Measurements from ENCODE around the gene SEC16A. TPM values are rescaled to one million over a fixed set of nuclear protein-coding genes. Genes with fewer than 3 reads are reported as not detected.
"Not testable (repeated sequence)": the region's sequence is repeated elsewhere in the genome, so short reads cannot be mapped to it uniquely, and the experiment has no call there.

SEC16A gene
- total RNA-seq, 2 donors from 2014 or later, result 56.0 to 85.3 TPM

DNA sequence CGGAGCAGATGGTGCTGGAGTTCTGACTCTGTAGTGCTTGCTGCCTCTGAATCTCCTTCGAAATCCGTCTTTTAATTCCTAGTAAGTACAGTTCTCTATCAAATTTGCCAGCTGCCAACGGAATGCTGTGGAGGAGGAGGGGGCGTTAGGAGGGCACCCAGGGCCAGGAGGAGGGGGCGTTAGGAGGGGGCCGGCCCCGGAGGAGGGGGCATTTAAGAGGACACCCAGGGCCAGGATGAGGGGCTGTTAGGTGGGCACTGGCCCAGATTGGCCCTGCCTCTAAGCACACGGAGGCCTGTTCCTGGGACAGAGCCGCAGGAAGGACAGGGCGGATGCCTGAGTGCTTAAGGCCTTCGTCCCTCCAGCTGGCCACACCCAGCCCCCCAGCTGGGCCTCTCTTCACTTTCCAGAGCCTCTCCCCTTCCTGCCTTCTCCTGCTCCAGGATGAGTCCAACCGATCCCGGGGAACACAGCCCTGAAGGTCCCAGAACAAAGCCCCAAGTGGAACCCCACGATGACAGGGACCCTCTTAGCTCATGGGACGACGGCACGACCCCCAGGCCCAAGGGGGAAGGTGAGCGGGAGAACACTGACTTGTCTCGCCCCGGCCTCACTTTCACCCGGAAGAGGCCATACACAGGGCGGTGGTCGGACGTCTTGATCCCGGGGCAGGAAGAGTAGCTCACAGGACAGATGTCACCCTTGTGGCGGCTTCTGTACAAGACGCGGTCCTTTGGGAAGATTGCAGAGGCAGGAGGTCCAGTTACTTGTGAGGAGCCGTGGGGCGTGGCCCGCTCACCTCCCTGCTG lies 53.0 kb downstream of the SEC16A start:
- H3K27me3 Mint-ChIP-seq, result no peaks in the 10 kb centered on the region
- H3K9me3 Mint-ChIP-seq, result no peaks in the 10 kb centered on the region
- peaks cover 30% of the 10 kb centered on the region for H3K36me3 Mint-ChIP-seq (ENCODE audit: low read depth)
- no peak overlapping the region for H3K4me3 Mint-ChIP-seq
- H3K27ac Mint-ChIP-seq, result no peak overlapping the region
- ATAC-seq (replicated peaks), result no peak
- H3K4me1 Mint-ChIP-seq, result no peaks in the 10 kb centered on the region

DNA sequence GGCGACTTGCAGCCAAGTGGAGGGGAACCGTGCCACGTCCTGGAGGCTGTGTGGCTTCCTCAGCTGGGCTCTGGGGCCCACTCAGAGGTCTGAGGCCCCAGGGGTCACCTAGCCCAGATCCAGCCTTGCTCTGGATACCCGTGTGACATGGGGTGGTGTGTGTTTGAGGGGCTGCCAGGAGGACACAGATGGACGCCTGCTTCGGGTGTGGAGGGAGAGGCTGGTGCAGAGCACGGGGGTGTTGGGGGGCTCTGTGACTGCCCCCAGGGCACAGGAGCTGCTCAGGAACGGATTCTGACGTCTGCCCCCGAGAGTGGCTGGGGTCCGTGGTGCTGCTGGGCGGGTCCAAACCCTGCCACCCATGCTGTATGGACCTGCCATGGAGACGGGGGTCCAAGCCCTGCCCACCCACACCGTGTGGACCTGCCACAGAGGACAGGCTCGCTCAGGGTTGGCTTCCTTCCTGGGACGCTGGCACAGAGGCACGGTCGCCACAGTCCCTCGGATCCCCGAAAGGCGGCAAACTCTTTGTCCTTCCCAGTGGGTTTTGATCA lies 53.7 kb downstream of the SEC16A start:
- Mint-ChIP-seq H3K36me3 (ENCODE audit: low read depth) (peaks cover 37% of the 10 kb centered on the region), H3K9me3 (no peaks in the 10 kb centered on the region), H3K27ac (no peak overlapping the region), H3K4me3 (no peak overlapping the region), H3K4me1 (no peaks in the 10 kb centered on the region), H3K27me3 (no peaks in the 10 kb centered on the region)
- ATAC-seq (replicated peaks), result no peak

DNA sequence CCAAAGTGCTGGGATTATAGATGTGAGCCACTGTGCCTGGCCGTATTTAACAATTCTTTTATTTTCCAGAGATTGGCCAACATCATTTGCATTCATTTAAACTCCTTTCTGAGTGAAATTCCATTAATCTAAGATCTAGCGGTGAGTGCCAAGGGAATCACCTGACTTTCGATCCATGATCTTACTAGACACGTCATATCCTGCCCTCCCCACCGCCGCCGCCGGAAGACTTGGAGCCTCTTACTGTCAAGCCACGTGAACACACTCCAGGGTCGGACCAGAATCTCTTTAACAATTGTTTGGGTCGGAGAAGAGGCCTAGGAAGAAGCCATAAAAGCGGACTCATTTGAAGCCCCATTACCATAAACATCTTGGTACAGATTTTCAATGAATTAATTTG lies 56.1 kb downstream of the SEC16A start:
- H3K36me3 Mint-ChIP-seq (ENCODE audit: low read depth), result peaks cover 61% of the 10 kb centered on the region
- no peak overlapping the region for H3K27ac Mint-ChIP-seq
- H3K4me1 Mint-ChIP-seq, result no peaks in the 10 kb centered on the region
- no peaks in the 10 kb centered on the region for H3K9me3 Mint-ChIP-seq
- ATAC-seq (replicated peaks), result no peak
- no peak overlapping the region for H3K4me3 Mint-ChIP-seq
- no peaks in the 10 kb centered on the region for H3K27me3 Mint-ChIP-seq

DNA sequence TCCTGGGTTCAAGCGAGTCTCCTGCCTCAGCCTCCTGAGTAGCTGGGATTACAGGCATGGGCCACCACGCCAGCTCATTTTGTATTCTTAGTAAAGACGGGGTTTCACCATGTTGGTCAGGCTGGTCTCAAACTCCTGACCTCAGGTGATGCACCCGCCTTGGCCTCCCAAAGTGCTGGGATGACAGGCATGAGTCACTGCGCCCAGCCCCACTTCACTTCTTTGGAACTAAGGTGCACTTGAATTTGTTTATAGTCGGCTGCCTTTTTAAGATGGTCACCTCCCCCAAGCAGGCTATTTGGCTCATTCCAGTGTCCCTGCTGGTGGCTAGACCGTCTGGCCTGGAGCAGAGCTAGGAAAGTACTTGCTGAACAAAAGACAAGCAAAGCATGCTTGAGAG lies 57.5 kb downstream of the SEC16A start:
- not testable (repeated sequence) for H3K27me3 Mint-ChIP-seq, H3K4me3 Mint-ChIP-seq, H3K4me1 Mint-ChIP-seq, H3K9me3 Mint-ChIP-seq
- peak; percentile 59 for ATAC-seq (replicated peaks)
- peak overlapping the region; percentile 81 for H3K27ac Mint-ChIP-seq
- H3K36me3 Mint-ChIP-seq (ENCODE audit: low read depth), result peaks cover 75% of the 10 kb centered on the region

DNA sequence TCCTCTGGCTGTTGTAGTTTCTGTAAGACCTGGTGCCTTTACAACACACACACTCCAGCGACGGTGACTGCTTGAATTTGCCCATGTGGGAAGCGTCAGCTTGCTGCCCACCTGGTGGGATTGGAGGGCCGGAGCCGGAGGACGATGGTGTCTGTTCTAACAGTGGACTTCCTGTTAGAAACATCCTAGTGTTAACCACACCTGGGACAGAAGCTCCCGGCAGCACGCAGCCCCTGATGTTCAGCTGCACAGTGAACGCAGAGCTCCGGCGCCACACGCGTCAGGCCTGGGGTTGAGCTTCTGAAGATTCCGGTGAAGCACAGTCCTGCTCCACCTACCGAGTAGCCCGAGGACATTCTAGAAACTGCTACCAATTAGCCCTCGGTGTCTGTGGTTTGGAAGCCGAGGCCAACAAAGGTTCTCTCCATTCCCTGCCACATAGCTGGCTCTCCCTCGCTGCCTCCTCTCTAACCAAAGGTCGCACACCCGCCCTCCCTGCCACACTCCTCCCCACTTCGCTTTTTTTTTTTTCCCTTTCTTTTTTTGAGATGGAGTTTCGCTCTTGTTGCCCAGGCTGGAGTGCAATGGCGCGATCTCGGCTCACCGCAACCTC lies 58.0 kb downstream of the SEC16A start:
- no peaks in the 10 kb centered on the region for H3K4me1 Mint-ChIP-seq
- peak overlapping the region; percentile 81 for H3K27ac Mint-ChIP-seq
- no peaks in the 10 kb centered on the region for H3K27me3 Mint-ChIP-seq
- H3K4me3 Mint-ChIP-seq, result no peak overlapping the region
- peaks cover 80% of the 10 kb centered on the region for H3K36me3 Mint-ChIP-seq (ENCODE audit: low read depth)
- no peaks in the 10 kb centered on the region for H3K9me3 Mint-ChIP-seq
- ATAC-seq (replicated peaks), result peak; percentile 23

DNA sequence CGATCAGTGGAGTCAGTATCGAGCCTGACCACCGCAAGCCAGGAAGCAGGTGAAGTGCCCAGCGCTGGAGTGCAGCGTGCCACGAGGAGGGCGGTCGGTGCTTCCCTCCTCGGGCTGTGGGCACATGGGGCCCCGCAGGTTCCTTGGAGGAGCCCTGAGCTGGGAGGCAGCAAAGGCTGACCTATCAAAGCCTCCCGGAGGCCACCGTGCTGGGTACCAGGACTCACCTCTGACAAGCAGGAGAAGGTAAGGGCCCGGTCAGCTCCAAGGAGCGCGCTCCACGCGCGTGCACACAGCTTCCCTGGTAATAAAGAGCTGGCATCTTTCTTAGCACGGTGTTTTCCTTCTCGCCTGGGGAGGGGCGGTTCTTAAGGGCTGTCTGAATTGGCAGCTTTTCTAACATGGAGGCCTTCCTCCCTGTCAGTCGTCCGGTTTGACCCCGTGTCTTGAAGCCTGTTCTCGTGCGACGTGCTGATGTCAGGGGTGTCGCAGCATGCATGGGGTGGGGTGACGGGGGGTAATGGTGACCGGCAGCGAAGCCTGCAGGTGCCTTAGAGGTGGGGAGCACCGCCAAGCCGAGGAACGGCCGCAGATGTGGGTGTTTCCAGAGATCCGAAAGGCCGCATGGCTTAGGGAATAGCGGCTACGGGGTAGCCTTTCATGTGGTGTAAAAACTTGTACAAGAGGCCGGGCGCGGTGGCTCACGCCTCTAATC lies 59.3 kb downstream of the SEC16A start:
- H3K27ac Mint-ChIP-seq, result no peak overlapping the region
- peaks cover 87% of the 10 kb centered on the region for H3K36me3 Mint-ChIP-seq (ENCODE audit: low read depth)
- H3K4me1 Mint-ChIP-seq, result no peaks in the 10 kb centered on the region
- no peaks in the 10 kb centered on the region for H3K27me3 Mint-ChIP-seq
- H3K9me3 Mint-ChIP-seq, result no peaks in the 10 kb centered on the region
- ATAC-seq (replicated peaks), result no peak
- no peak overlapping the region for H3K4me3 Mint-ChIP-seq

DNA sequence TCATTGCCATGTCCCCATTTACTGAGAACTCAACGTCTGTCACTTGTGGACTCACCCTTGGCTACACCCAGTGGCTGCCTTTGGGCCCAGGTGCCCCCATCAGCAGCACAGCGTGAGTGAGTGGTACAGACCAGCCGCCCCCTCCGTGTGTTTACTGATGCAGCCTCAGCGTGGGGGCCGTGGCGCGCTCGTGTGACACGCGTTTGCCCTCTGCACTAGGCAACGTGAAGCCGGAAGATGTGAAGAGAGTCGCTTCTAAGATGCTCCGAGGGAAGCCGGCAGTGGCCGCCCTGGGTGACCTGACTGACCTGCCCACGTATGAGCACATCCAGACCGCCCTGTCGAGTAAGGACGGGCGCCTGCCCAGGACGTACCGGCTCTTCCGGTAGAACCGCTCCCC lies 60.0 kb downstream of the SEC16A start:
- H3K4me3 Mint-ChIP-seq, result no peak overlapping the region
- no peaks in the 10 kb centered on the region for H3K27me3 Mint-ChIP-seq
- H3K36me3 Mint-ChIP-seq (ENCODE audit: low read depth), result peaks cover 94% of the 10 kb centered on the region
- no peak for ATAC-seq (replicated peaks)
- no peaks in the 10 kb centered on the region for H3K4me1 Mint-ChIP-seq
- no peaks in the 10 kb centered on the region for H3K9me3 Mint-ChIP-seq
- no peak overlapping the region for H3K27ac Mint-ChIP-seq

DNA sequence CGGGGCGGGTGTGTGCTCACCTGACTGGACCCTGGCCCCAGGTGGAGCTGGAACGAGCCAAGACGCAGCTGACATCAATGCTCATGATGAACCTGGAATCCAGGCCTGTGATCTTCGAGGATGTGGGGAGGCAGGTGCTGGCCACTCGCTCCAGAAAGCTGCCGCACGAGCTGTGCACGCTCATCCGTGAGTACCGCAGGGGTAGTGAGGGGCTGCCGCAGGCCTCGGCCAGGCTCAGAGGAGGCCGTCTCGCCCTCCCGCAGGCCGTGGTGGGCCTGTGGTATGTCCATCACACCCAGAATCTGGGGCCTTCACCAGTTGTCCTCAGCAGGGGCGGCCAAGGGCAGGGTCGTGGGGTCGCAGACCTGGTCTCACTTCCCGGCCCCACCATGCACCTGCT lies 61.0 kb downstream of the SEC16A start:
- H3K9me3 Mint-ChIP-seq, result no peaks in the 10 kb centered on the region
- no peaks in the 10 kb centered on the region for H3K27me3 Mint-ChIP-seq
- no peak overlapping the region for H3K4me3 Mint-ChIP-seq
- no peaks in the 10 kb centered on the region for H3K4me1 Mint-ChIP-seq
- no peak for ATAC-seq (replicated peaks)
- no peak overlapping the region for H3K27ac Mint-ChIP-seq
- peaks cover 100% of the 10 kb centered on the region for H3K36me3 Mint-ChIP-seq (ENCODE audit: low read depth)

DNA sequence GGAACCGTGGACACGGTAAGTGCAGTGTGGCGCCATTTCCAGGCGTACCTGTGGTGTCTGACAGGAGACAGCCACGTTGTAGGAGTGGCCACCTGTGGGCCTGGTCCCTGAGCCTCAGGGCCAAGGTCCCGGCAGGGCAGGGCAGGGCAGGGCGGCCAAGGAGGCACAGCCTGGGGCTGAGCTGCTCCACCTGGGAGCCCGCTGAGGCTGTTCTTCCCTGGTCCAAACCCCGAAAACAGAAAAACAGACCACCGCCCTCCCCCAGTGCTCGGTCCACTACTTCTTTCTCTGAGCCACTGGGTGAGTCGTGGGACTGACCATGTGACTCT lies 63.8 kb downstream of the SEC16A start:
- no peaks in the 10 kb centered on the region for H3K9me3 Mint-ChIP-seq
- H3K4me3 Mint-ChIP-seq, result no peak overlapping the region
- no peak overlapping the region for H3K27ac Mint-ChIP-seq
- no peaks in the 10 kb centered on the region for H3K4me1 Mint-ChIP-seq
- ATAC-seq (replicated peaks), result no peak
- no peaks in the 10 kb centered on the region for H3K27me3 Mint-ChIP-seq
- H3K36me3 Mint-ChIP-seq (ENCODE audit: low read depth), result peaks cover 98% of the 10 kb centered on the region

DNA sequence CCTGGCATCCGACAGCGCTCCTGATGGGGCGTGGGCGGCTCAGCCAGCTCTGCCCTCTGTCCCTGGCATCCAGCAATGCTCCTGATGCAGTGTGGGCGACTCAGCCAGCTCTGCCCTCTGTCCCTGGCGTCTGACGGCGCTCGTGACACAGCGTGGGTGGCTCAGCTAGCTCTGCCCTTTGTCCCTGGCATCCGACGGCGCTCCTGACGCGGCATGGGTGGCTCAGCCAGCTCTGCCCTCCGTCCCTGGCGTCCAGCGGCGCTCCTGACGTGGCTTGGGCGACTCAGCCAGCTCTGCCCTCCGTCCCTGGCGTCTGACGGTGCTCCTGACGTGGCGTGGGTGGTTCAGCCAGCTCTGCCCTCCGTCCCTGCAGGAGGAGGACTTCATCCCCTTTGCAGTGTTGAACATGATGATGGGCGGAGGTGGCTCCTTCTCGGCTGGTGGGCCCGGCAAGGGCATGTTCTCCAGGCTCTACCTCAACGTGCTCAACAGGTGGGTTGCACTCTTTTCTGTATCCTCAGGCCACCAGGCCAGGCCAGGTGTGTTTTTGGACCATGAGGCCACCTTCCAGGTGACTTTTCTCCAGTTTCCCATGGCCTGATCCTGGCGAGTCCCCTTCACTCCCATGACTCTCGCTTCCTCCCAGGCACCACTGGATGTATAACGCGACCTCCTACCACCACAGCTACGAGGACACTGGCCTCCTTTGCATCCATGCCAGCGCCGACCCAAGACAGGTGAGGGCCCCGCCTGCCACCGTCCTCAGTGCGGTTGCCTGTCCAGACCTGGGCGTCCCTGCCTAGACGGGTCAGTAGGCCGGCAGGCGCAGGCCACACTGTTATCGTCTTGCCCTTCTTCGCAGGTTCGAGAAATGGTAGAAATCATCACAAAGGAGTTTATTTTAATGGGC lies 64.4 kb downstream of the SEC16A start:
- Mint-ChIP-seq H3K27ac (no peak overlapping the region), H3K4me1 (peaks cover 6% of the 10 kb centered on the region), H3K9me3 (no peaks in the 10 kb centered on the region), H3K27me3 (no peaks in the 10 kb centered on the region), H3K36me3 (ENCODE audit: low read depth) (peaks cover 98% of the 10 kb centered on the region), H3K4me3 (no peak overlapping the region)
- ATAC-seq (replicated peaks), result no peak

DNA sequence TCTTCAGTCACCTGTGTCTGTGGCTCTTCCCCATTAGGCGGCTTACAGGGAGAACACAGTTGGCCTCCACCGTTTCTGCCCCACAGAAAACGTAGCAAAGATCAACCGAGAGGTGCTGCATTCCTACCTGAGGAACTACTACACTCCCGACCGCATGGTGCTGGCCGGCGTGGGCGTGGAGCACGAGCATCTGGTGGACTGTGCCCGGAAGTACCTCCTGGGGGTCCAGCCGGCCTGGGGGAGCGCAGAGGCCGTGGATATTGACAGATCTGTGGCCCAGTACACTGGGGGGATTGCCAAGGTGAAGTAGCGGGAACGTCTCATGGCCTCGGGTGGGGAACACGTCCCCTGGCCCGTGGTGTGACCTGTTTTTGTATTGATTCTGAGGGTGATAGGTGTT lies 65.9 kb downstream of the SEC16A start:
- Mint-ChIP-seq H3K27ac (no peak overlapping the region), H3K36me3 (ENCODE audit: low read depth) (peaks cover 98% of the 10 kb centered on the region), H3K4me3 (no peak overlapping the region)

DNA sequence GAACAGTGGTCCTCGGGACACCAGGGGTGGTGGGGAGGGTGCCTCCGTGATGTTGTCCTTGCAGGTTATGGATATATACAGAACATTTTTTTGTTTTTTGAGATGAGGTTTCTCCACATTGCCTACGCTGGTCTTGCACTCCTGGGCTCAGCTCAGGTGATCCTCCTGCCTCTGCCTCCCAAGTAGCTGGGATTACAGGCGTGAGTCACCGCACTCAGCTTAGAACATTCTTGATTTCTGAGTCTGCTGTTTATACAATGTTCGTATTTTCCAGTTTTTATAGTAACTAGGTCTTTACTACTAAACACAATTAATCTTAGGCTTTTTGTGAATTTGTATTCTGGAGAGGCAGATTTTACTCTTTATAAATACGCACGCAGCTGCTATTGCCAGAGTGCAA lies 66.4 kb downstream of the SEC16A start:
- peaks cover 98% of the 10 kb centered on the region for H3K36me3 Mint-ChIP-seq (ENCODE audit: low read depth)
- peaks cover 8% of the 10 kb centered on the region for H3K4me1 Mint-ChIP-seq
- H3K27me3 Mint-ChIP-seq, result no peaks in the 10 kb centered on the region

More for the DNA sequence above, 65.9 kb downstream of the SEC16A start:
- Mint-ChIP-seq H3K9me3 (no peaks in the 10 kb centered on the region), H3K27me3 (no peaks in the 10 kb centered on the region), H3K4me1 (peaks cover 6% of the 10 kb centered on the region)
- ATAC-seq (replicated peaks), result no peak

DNA sequence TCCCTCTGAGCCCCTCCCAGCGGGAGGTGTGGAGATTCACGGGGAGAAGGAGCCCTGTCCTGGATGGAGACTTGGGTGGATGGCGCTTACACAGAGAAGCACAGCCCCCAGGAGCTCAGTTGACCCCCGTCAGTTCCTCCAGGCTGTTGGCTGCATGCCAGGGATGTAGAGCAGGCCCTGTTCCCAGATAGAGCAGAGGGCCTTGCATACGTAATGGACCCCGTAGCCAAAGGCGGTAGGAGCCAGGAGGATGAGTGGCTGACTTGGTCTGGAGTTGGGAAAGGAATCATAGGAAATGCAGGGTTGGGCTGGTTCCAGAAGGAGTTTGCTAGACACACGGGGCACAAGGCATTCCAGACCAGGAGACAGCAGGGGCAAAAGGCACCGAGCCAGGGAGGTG lies 69.9 kb downstream of the SEC16A start:
- no peaks in the 10 kb centered on the region for H3K9me3 Mint-ChIP-seq
- H3K36me3 Mint-ChIP-seq (ENCODE audit: low read depth), result peaks cover 95% of the 10 kb centered on the region
- no peaks in the 10 kb centered on the region for H3K27me3 Mint-ChIP-seq
- no peak for ATAC-seq (replicated peaks)
- H3K27ac Mint-ChIP-seq, result no peak overlapping the region
- no peak overlapping the region for H3K4me3 Mint-ChIP-seq
- peaks cover 22% of the 10 kb centered on the region for H3K4me1 Mint-ChIP-seq

More for the DNA sequence above, 66.4 kb downstream of the SEC16A start:
- Mint-ChIP-seq H3K27ac (no peak overlapping the region), H3K9me3 (no peaks in the 10 kb centered on the region), H3K4me3 (no peak overlapping the region)
- ATAC-seq (replicated peaks), result no peak

DNA sequence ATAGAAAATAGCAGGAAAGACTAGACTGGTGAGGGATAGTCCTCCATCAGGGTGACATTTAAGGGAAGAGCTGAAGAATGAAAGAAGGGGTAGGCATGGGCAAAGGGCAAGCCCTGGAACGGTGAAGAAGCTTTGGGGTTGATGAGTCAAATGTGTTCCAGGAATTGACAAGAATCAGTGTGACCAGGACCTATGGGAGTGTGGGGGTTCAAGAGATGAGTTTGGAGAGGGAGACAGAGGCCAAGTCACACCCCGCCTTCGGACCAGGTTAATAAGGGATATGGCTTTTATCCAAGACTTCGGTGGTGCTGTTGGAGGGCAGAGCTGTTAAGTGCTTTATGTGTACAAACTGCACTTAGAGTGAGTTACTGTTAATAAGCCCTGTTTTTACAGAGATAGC lies 71.5 kb downstream of the SEC16A start:
- peak; percentile 18 for ATAC-seq (replicated peaks)
- Mint-ChIP-seq H3K4me3 (peak overlapping the region; percentile 89), H3K9me3 (no peaks in the 10 kb centered on the region), H3K27ac (peak overlapping the region; percentile 81), H3K27me3 (no peaks in the 10 kb centered on the region), H3K4me1 (peaks cover 26% of the 10 kb centered on the region), H3K36me3 (ENCODE audit: low read depth) (peaks cover 95% of the 10 kb centered on the region)
